Osteocyte (in vitro differentiated cells): ENCODE data around the gene UGT1A9. TPM values are rescaled to one million over a fixed set of nuclear protein-coding genes. Genes with fewer than 3 reads are reported as not detected.

Source experiments
- DNase-seq: peaks from one replicate; pipeline ENCODE4 v3.0.0; 2021; ENCODE audit warnings: mixed read lengths; ENCODE audit not compliant: unreplicated experiment; ENCODE audit errors: extremely low spot score
- H3K27ac Mint-ChIP-seq: one replicate; pipeline ENCODE4 v1.8.0; 2021; ENCODE audit warnings: mild to moderate bottlenecking, mixed read lengths; ENCODE audit not compliant: unreplicated experiment
- H3K27me3 Mint-ChIP-seq: one replicate; pipeline ENCODE4 v1.8.0; 2021; ENCODE audit warnings: mixed read lengths; ENCODE audit not compliant: unreplicated experiment
- H3K36me3 Mint-ChIP-seq: one replicate; pipeline ENCODE4 v1.8.0; 2021; ENCODE audit warnings: mixed read lengths; ENCODE audit not compliant: unreplicated experiment
- H3K4me1 Mint-ChIP-seq: one replicate; pipeline ENCODE4 v1.8.0; 2021; ENCODE audit warnings: mixed read lengths; ENCODE audit not compliant: unreplicated experiment
- H3K4me3 Mint-ChIP-seq: one replicate; pipeline ENCODE4 v1.8.0; 2021; ENCODE audit warnings: mild to moderate bottlenecking, moderate library complexity, mixed read lengths; ENCODE audit not compliant: unreplicated experiment
- H3K9me3 Mint-ChIP-seq: one replicate; pipeline ENCODE4 v1.8.0; 2021; ENCODE audit warnings: mixed read lengths; ENCODE audit not compliant: unreplicated experiment
- CTCF ChIP-seq: fragments of 200-600 bp; sonication (generic); IDR thresholded peaks from 2 replicates; pipeline ENCODE4 v1.5.0; 2021; ENCODE audit warnings: antibody characterized with exemption, mild to moderate bottlenecking, moderate library complexity
- total RNA-seq: library from RNA; stranded (reverse); gene quantifications from 2 replicates; pipeline ENCODE4 v1.2.1, GENCODE V29; 2021

UGT1A9 gene
- total RNA-seq, 1 donor from 2014 or later, result not detected

GRCh38 chr2:233802132-233802815 lies 130.6 kb downstream of the UGT1A9 start:
- no peak for TF ChIP-seq CTCF
- Mint-ChIP-seq H3K4me1 (no peaks in the 10 kb centered on the region), H3K36me3 (no peaks in the 10 kb centered on the region), H3K9me3 (peaks cover 3% of the 10 kb centered on the region), H3K27me3 (peaks cover 39% of the 10 kb centered on the region), H3K27ac (no peak overlapping the region), H3K4me3 (no peak overlapping the region)
- DNase-seq, result no peak

- H3K36me3 Mint-ChIP-seq, result no peaks in the 10 kb centered on the region
- H3K27ac Mint-ChIP-seq, result no peak overlapping the region
- peak; percentile 65 for DNase-seq
These were observed 131.7 kb downstream of the UGT1A9 start for GRCh38 chr2:233803292-233803911.

GRCh38 chr2:233803994-233804393 lies 132.3 kb downstream of the UGT1A9 start:
- no peak overlapping the region for H3K4me3 Mint-ChIP-seq
- no peak for TF ChIP-seq CTCF
- no peaks in the 10 kb centered on the region for H3K36me3 Mint-ChIP-seq
- H3K9me3 Mint-ChIP-seq, result peaks cover 3% of the 10 kb centered on the region
- H3K4me1 Mint-ChIP-seq, result no peaks in the 10 kb centered on the region
- DNase-seq, result peak; percentile 71
- H3K27me3 Mint-ChIP-seq, result peaks cover 38% of the 10 kb centered on the region
- H3K27ac Mint-ChIP-seq, result no peak overlapping the region

More at GRCh38 chr2:233803292-233803911, 131.7 kb downstream of the UGT1A9 start:
- Mint-ChIP-seq H3K4me3 (no peak overlapping the region), H3K9me3 (peaks cover 3% of the 10 kb centered on the region), H3K4me1 (no peaks in the 10 kb centered on the region), H3K27me3 (peaks cover 39% of the 10 kb centered on the region)
- no peak for TF ChIP-seq CTCF

- Mint-ChIP-seq H3K4me3 (no peak overlapping the region), H3K9me3 (no peaks in the 10 kb centered on the region), H3K27me3 (peaks cover 43% of the 10 kb centered on the region), H3K27ac (no peak overlapping the region), H3K4me1 (no peaks in the 10 kb centered on the region), H3K36me3 (no peaks in the 10 kb centered on the region)
- TF ChIP-seq CTCF, result no peak
- DNase-seq, result no peak
These were observed 135.6 kb downstream of the UGT1A9 start for GRCh38 chr2:233807215-233807865.
